Fibroblast of lung (primary cell): ENCODE results near the gene HRH4. TPM values are rescaled to one million over a fixed set of nuclear protein-coding genes. Genes with fewer than 3 reads are reported as not detected.

Source experiments
- DNase-seq, 2 donors: peaks; one replicate each; pipeline versions ENCODE4 v3.0.0 to v3.0.0-alpha.2; 2010; ENCODE audit warnings: low read depth in 2 of 2
- H2AFZ ChIP-seq: 2 replicates; pipeline ENCODE4 v1.5.1; 2012; ENCODE audit warnings: low read length, control low read depth, inconsistent platforms
- H3K27ac ChIP-seq: 2 replicates; pipeline ENCODE4 v1.5.1; 2011; ENCODE audit warnings: low read length, control low read depth; ENCODE audit not compliant: insufficient read depth
- H3K27me3 ChIP-seq: 2 replicates; pipeline ENCODE4 v1.5.1; 2011; ENCODE audit warnings: mild to moderate bottlenecking, low read length; ENCODE audit not compliant: control insufficient read depth, insufficient read depth
- H3K36me3 ChIP-seq: 2 replicates; pipeline ENCODE4 v1.5.1; 2011; ENCODE audit warnings: low read length; ENCODE audit not compliant: control insufficient read depth, insufficient read depth
- H3K4me1 ChIP-seq: 2 replicates; pipeline ENCODE4 v1.5.1; 2011; ENCODE audit warnings: low read length; ENCODE audit not compliant: control insufficient read depth, insufficient read depth; ENCODE audit errors: extremely low read depth
- H3K4me2 ChIP-seq: 2 replicates; pipeline ENCODE4 v1.5.1; 2011; ENCODE audit warnings: low read length, control low read depth; ENCODE audit not compliant: insufficient read depth; ENCODE audit errors: extremely low read depth
- H3K4me3 ChIP-seq, 4 experiments: fragments of 200-600 bp in 1 of 4; sonication (generic) in 1 of 4; replicated peaks in 1 of 4; 2 replicates each; pipeline ENCODE4 v1.5.1; 2011 to 2016; ENCODE audit warnings: low read length in 4 of 4, low read depth in 3 of 4, mild to moderate bottlenecking in 3 of 4, control low read depth in 2 of 4, inconsistent platforms in 1 of 4, mixed read lengths in 1 of 4; ENCODE audit not compliant: insufficient read depth in 1 of 4; ENCODE audit errors: control extremely low read depth in 1 of 4
- H3K79me2 ChIP-seq: 2 replicates; pipeline ENCODE4 v1.5.1; 2012; ENCODE audit warnings: mild to moderate bottlenecking, low read length, inconsistent platforms; ENCODE audit not compliant: control insufficient read depth, insufficient read depth
- H3K9ac ChIP-seq: 2 replicates; pipeline ENCODE4 v1.5.1; 2011; ENCODE audit warnings: mild to moderate bottlenecking, low read length, control low read depth; ENCODE audit not compliant: insufficient read depth
- H3K9me3 ChIP-seq: 2 replicates; pipeline ENCODE4 v1.5.1; 2012; ENCODE audit warnings: low read depth, low read length; ENCODE audit not compliant: control insufficient read depth, insufficient read depth
- H4K20me1 ChIP-seq: 2 replicates; pipeline ENCODE4 v1.5.1; 2011; ENCODE audit warnings: low read length; ENCODE audit not compliant: control insufficient read depth, insufficient read depth; ENCODE audit errors: extremely low read depth
- EZH2 ChIP-seq: IDR thresholded peaks from 2 replicates; pipeline ENCODE4 v1.5.1; 2012; ENCODE audit warnings: low read length, control low read depth, mild to moderate bottlenecking; ENCODE audit errors: missing control alignments
- polyA plus RNA-seq, 2 donors: library from polyadenylated mRNA; depleted of rRNA in 1 of 2; stranded (reverse) in 1 of 2; unstranded in 1 of 2; fragments of >200 nt; gene quantifications; 2 replicates each; pipeline ENCODE4 v1.2.1, GENCODE V29; 2011 to 2012; ENCODE audit warnings: missing spikeins in 1 of 2
- total RNA-seq: library from RNA; depleted of rRNA; stranded (reverse); fragments of >200 nt; gene quantifications from 2 replicates; pipeline ENCODE4 v1.2.1, GENCODE V29; 2014
- TF ChIP-seq, protein P1 (sequence below), 2 donors: IDR thresholded peaks in 1 of 2; conservative IDR thresholded peaks in 1 of 2; 1 replicate in 1 of 2; 2 replicates in 1 of 2; pipeline ENCODE4 v1.5.1; 2011 to 2012; ENCODE audit warnings: low read length in 2 of 2, control low read depth in 1 of 2, inconsistent platforms in 1 of 2, low read depth in 1 of 2, mild to moderate bottlenecking in 1 of 2

Gene HRH4
- total and polyA plus RNA-seq, 2 donors (not counting 1 experiment from before 2014, with no cell fraction given), result under 0.01 to 0.01 TPM

GRCh38 chr18:24475926-24476589, 15.6 kb downstream of the HRH4 start:
- TF ChIP-seq, protein P1, sequence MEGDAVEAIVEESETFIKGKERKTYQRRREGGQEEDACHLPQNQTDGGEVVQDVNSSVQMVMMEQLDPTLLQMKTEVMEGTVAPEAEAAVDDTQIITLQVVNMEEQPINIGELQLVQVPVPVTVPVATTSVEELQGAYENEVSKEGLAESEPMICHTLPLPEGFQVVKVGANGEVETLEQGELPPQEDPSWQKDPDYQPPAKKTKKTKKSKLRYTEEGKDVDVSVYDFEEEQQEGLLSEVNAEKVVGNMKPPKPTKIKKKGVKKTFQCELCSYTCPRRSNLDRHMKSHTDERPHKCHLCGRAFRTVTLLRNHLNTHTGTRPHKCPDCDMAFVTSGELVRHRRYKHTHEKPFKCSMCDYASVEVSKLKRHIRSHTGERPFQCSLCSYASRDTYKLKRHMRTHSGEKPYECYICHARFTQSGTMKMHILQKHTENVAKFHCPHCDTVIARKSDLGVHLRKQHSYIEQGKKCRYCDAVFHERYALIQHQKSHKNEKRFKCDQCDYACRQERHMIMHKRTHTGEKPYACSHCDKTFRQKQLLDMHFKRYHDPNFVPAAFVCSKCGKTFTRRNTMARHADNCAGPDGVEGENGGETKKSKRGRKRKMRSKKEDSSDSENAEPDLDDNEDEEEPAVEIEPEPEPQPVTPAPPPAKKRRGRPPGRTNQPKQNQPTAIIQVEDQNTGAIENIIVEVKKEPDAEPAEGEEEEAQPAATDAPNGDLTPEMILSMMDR (conservative IDR thresholded peaks at IDR 0.05 in 1 of 2, IDR thresholded peaks at IDR 0.05 in 1 of 2; ENCODE audit: low read depth in 1 of 2, low read length in 2 of 2), result no peak
- TF ChIP-seq EZH2, result no peak
- Histone ChIP-seq H3K4me3 (no peak overlapping the region), H3K27ac (no peak overlapping the region), H3K4me1 (no peaks in the 10 kb centered on the region), H3K9me3 (no peaks in the 10 kb centered on the region), H3K36me3 (no peaks in the 10 kb centered on the region), H3K79me2 (no peaks in the 10 kb centered on the region), H3K27me3 (no peaks in the 10 kb centered on the region), H2AFZ (no peak overlapping the region), H3K4me2 (no peak overlapping the region), H3K9ac (no peak overlapping the region), H4K20me1 (no peaks in the 10 kb centered on the region)
- no peak for DNase-seq

GRCh38 chr18:24479371-24479770, 18.9 kb downstream of the HRH4 start:
- TF ChIP-seq EZH2, result no peak
- TF ChIP-seq, protein P1 (conservative IDR thresholded peaks at IDR 0.05 in 1 of 2, IDR thresholded peaks at IDR 0.05 in 1 of 2; ENCODE audit: low read depth in 1 of 2, low read length in 2 of 2), result no peak

DNA sequence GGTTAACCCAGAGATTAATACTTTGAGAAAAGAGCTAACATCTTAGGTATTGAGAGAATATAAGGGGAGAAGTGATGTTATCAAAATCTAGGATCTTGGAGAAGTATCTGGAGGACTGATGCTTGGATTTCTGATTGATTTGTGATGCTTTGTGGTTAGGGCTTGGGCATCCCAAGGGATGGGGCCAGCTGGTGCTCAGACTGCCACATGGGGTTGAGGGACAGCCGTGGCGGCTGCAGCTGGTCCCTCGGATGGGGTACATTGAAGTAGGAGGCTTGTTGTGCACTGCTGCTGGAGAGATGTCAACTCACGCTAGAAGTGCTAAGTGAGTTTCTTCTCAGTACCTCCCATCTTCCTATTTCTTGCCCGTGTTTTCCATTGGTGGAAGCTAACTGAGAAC, 22.4 kb downstream of the HRH4 start:
- no peaks in the 10 kb centered on the region for H4K20me1 ChIP-seq
- H3K4me3 ChIP-seq, result no peak overlapping the region
- no peaks in the 10 kb centered on the region for H3K79me2 ChIP-seq
- H3K36me3 ChIP-seq, result no peaks in the 10 kb centered on the region
- TF ChIP-seq, protein P1 (conservative IDR thresholded peaks at IDR 0.05 in 1 of 2, IDR thresholded peaks at IDR 0.05 in 1 of 2; ENCODE audit: low read depth in 1 of 2, low read length in 2 of 2), result no peak
- TF ChIP-seq EZH2, result no peak
- H2AFZ ChIP-seq, result no peak overlapping the region
- DNase-seq, result no peak
- H3K4me2 ChIP-seq, result no peak overlapping the region
- no peaks in the 10 kb centered on the region for H3K9me3 ChIP-seq
- H3K27me3 ChIP-seq, result peaks cover 7% of the 10 kb centered on the region
- no peak overlapping the region for H3K9ac ChIP-seq
- no peaks in the 10 kb centered on the region for H3K4me1 ChIP-seq
- no peak overlapping the region for H3K27ac ChIP-seq

More at GRCh38 chr18:24479371-24479770, 18.9 kb downstream of the HRH4 start:
- no peaks in the 10 kb centered on the region for H3K36me3 ChIP-seq
- no peak overlapping the region for H3K4me2 ChIP-seq
- H3K4me1 ChIP-seq, result no peaks in the 10 kb centered on the region
- H3K9ac ChIP-seq, result no peak overlapping the region
- no peak overlapping the region for H2AFZ ChIP-seq
- no peak overlapping the region for H3K4me3 ChIP-seq
- no peaks in the 10 kb centered on the region for H3K9me3 ChIP-seq
- H3K27ac ChIP-seq, result no peak overlapping the region
- H3K79me2 ChIP-seq, result no peaks in the 10 kb centered on the region
- no peak for DNase-seq
- H4K20me1 ChIP-seq, result no peaks in the 10 kb centered on the region
- H3K27me3 ChIP-seq, result no peaks in the 10 kb centered on the region
